Endothelial cell of umbilical vein (primary cell): ENCODE measurements around the gene CALD1. TPM values are rescaled to one million over a fixed set of nuclear protein-coding genes. Genes with fewer than 3 reads are reported as not detected.

Source experiments
- BruUV-seq: library from RNA; stranded (reverse); fragments of 400-500 nt; replicated peaks from 2 replicates; lab custom pipeline; 2021; lab: Mats Ljungman, UMichigan
- CTCF ChIA-PET: fragments of 300-600, 350-600 bp; sonication (Branson Sonifier 250); formaldehyde crosslinking; loops from one replicate; lab custom pipeline; 2021; ENCODE audit warnings: antibody characterized with exemption, inconsistent platforms; lab: Charles Lee
- POLR2A ChIA-PET: fragments of 300-600, 350-600 bp; sonication (Branson Sonifier 250); formaldehyde crosslinking; loops from one replicate; lab custom pipeline; 2021; ENCODE audit warnings: antibody characterized with exemption, inconsistent platforms; lab: Charles Lee
- DNase-seq: peaks from one replicate; pipeline ENCODE4 v3.0.0-alpha.2; 2011; ENCODE audit warnings: low read depth, low spot score
- FAIRE-seq: peaks from 2 replicates; lab custom pipeline; 2011; peaks lifted over from hg19 to GRCh38; lab: Jason Lieb, UNC
- H2AFZ ChIP-seq: 2 replicates; pipeline ENCODE4 v1.6.0; 2012; ENCODE audit warnings: low read depth, low read length, control low read depth, inconsistent platforms
- H3K27ac ChIP-seq: 2 replicates; pipeline ENCODE4 v1.5.1; 2011; ENCODE audit warnings: low read depth, mild to moderate bottlenecking, control low read depth, low read length, moderate library complexity; ENCODE audit not compliant: insufficient read depth
- H3K27me3 ChIP-seq, 2 experiments: 2 replicates each; pipeline versions ENCODE4 v1.6.0 to v1.6.1; 2011; ENCODE audit warnings: low read length in 2 of 2, mixed read lengths in 1 of 2; ENCODE audit not compliant: control insufficient read depth in 2 of 2, insufficient read depth in 2 of 2
- H3K36me3 ChIP-seq, 2 experiments: 2 replicates in 1 of 2; 3 replicates in 1 of 2; pipeline ENCODE4 v1.5.1; 2011; ENCODE audit warnings: low read length in 2 of 2, mild to moderate bottlenecking in 1 of 2, moderate library complexity in 1 of 2; ENCODE audit not compliant: control insufficient read depth in 2 of 2, insufficient read depth in 2 of 2; ENCODE audit errors: extremely low read depth in 1 of 2
- H3K4me1 ChIP-seq: 3 replicates; pipeline ENCODE4 v1.5.1; 2011; ENCODE audit warnings: mild to moderate bottlenecking, low read length; ENCODE audit not compliant: control insufficient read depth, insufficient read depth; ENCODE audit errors: extremely low read depth
- H3K4me2 ChIP-seq: 2 replicates; pipeline ENCODE4 v1.6.1; 2011; ENCODE audit warnings: low read length, control low read depth, mixed read lengths; ENCODE audit not compliant: insufficient read depth
- H3K4me3 ChIP-seq, 3 experiments: fragments of 200-600 bp in 1 of 3; sonication (generic), shearing (Covaris generic) in 1 of 3; replicated peaks in 1 of 3; 2 replicates each; pipeline ENCODE4 v1.5.1; 2011 to 2016; ENCODE audit warnings: control low read depth in 3 of 3, low read length in 3 of 3, mild to moderate bottlenecking in 2 of 3, inconsistent platforms in 1 of 3, low read depth in 1 of 3, moderate library complexity in 1 of 3; ENCODE audit not compliant: insufficient read depth in 1 of 3
- H3K79me2 ChIP-seq: 2 replicates; pipeline ENCODE4 v1.6.0; 2012; ENCODE audit warnings: low read length, inconsistent platforms; ENCODE audit not compliant: control insufficient read depth, insufficient read depth
- H3K9ac ChIP-seq: replicated peaks from 2 replicates; pipeline ENCODE3; 2011; ENCODE audit warnings: low read length, control low read depth; ENCODE audit not compliant: insufficient read depth; ENCODE audit errors: extremely low read depth
- H3K9me1 ChIP-seq: replicated peaks from 3 replicates; pipeline ENCODE4 v1.6.0; 2011; ENCODE audit warnings: mild to moderate bottlenecking, low read length; ENCODE audit not compliant: control insufficient read depth, insufficient read depth; ENCODE audit errors: extremely low read depth
- H3K9me3 ChIP-seq: replicated peaks from 2 replicates; pipeline ENCODE4 v1.5.1; 2012; ENCODE audit warnings: low read length, inconsistent platforms; ENCODE audit not compliant: control insufficient read depth, insufficient read depth
- H4K20me1 ChIP-seq: replicated peaks from 2 replicates; pipeline ENCODE3; 2011; ENCODE audit warnings: mild to moderate bottlenecking, low read length; ENCODE audit not compliant: control insufficient read depth, insufficient read depth; ENCODE audit errors: extremely low read depth
- EZH2 ChIP-seq: IDR thresholded peaks from 2 replicates; pipeline ENCODE4 v1.6.1; 2012; ENCODE audit warnings: borderline replicate concordance, low read depth, mild to moderate bottlenecking, moderate library complexity, low read length, inconsistent platforms; ENCODE audit not compliant: severe bottlenecking
- FOS ChIP-seq: IDR thresholded peaks from 2 replicates; pipeline ENCODE4 v1.6.1; 2011; ENCODE audit warnings: mild to moderate bottlenecking, low read length, moderate library complexity, borderline replicate concordance; ENCODE audit not compliant: insufficient read depth
- GATA2 ChIP-seq: IDR thresholded peaks from 2 replicates; pipeline ENCODE4 v1.7.0; 2011; ENCODE audit warnings: low read depth, mild to moderate bottlenecking, moderate library complexity, mixed read lengths, low read length; ENCODE audit not compliant: insufficient read length, insufficient read depth
- JUN ChIP-seq: IDR thresholded peaks from 2 replicates; pipeline ENCODE4 v1.6.1; 2011; ENCODE audit warnings: borderline replicate concordance, low read depth; ENCODE audit not compliant: insufficient read length, insufficient read depth
- MYC ChIP-seq: IDR thresholded peaks from one replicate; pipeline ENCODE4 v1.6.1; 2011; ENCODE audit warnings: mild to moderate bottlenecking, low read depth, low read length
- POLR2A ChIP-seq: IDR thresholded peaks from 2 replicates; pipeline ENCODE4 v1.6.1; 2012; ENCODE audit warnings: low read depth, mild to moderate bottlenecking, control low read depth, low read length
- POLR2AphosphoS5 ChIP-seq: IDR thresholded peaks from 2 replicates; pipeline ENCODE4 v1.6.1; 2012; ENCODE audit warnings: low read depth, mild to moderate bottlenecking, control low read depth, low read length, moderate library complexity; ENCODE audit not compliant: insufficient read depth
- dilution Hi-C: fragments of 300-500 bp; cut with MboI; formaldehyde crosslinking; loops from one replicate; pipeline ENCODE4 v1.15.0; 2019; ENCODE audit warnings: low sequenced_read_pairs; ENCODE audit not compliant: extremely low pct_ligation_motif_present
- intact Hi-C: fragments of 100-400 bp; cut with micrococcal nuclease; formaldehyde crosslinking; loops from one replicate; pipeline ENCODE4 v1.10.0; 2022
- polyA plus RNA-seq, 4 experiments: library from polyadenylated mRNA; depleted of rRNA in 3 of 4; stranded (reverse) in 3 of 4; unstranded in 1 of 4; fragments of >200 nt; gene quantifications; 2 replicates each; pipeline versions ENCODE4 v1.2.1 to v1.2.3, GENCODE V29; 2011 to 2012; ENCODE audit warnings: missing spikeins in 1 of 4
- total RNA-seq: library from RNA; stranded (reverse); gene quantifications from 2 replicates; pipeline ENCODE4 v1.2.3, GENCODE V29; 2021
- TF ChIP-seq, protein P1 (sequence below): IDR thresholded peaks from 2 replicates; pipeline ENCODE4 v1.6.1; 2011; ENCODE audit not compliant: insufficient read depth, insufficient read length
- TF ChIP-seq, protein P2 (sequence below), 2 donors: IDR thresholded peaks; 1 replicate in 1 of 2; 2 replicates in 1 of 2; pipeline ENCODE4 v1.5.1; 2011; ENCODE audit warnings: low read length in 2 of 2, mild to moderate bottlenecking in 2 of 2, moderate library complexity in 2 of 2, control low read depth in 1 of 2, inconsistent platforms in 1 of 2, low read depth in 1 of 2; ENCODE audit not compliant: insufficient read depth in 1 of 2; ENCODE audit errors: extremely low read depth in 1 of 2

Gene CALD1
- total and polyA plus RNA-seq, 2 donors (not counting 3 experiments of a cell fraction or from before 2014, with no cell fraction given) = 136 to 307 TPM

DNA sequence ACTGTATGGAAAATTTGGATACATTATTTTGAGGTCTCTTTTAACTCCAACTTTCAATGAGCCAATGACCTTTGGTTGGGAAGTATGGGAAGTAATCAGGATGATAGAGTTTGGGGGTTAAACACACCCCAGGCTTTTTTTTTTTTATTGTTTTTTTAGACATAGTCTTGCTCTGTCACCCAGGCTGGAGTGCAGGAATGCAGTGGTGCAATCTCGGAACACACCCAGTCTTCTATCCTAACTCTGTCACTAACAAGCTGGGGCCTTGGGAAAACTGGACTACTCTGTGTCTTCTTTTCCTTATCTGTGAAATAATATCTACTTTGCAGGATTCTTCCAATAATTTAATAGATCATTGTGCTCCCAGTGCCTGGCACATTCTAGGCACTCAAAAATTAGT lies 169.3 kb downstream of the CALD1 start:
- intact Hi-C loops = no loop called here
- Histone ChIP-seq H4K20me1 (no peaks in the 10 kb centered on the region), H3K27ac (no peak overlapping the region)

DNA sequence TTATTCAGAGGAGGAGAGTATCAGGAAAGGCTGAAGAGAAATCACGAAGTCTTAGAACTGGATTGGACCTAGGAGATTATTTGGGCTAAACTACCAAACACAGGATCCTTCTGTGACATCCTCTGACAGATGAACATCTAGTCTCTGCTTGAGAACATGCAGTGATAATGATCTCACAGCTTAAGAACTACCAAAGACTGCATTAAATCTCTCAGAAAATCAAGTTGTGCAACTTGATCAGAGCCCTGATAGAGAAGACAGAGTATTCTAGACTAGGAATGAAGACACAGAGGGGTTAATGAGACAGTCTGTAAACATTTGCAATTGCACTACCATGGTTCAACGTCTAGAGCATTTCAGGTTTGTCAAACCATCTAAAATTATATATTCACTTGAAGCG lies 169.7 kb downstream of the CALD1 start:
- no peaks in the 10 kb centered on the region for H3K79me2 ChIP-seq
- no peak overlapping the region for H2AFZ ChIP-seq
- H3K9me1 ChIP-seq = no peaks in the 10 kb centered on the region
- H3K4me3 ChIP-seq = no peak overlapping the region
- H3K36me3 ChIP-seq = peaks cover 33 to 42% of the 10 kb centered on the region in 2 experiments
- TF ChIP-seq, protein P1, sequence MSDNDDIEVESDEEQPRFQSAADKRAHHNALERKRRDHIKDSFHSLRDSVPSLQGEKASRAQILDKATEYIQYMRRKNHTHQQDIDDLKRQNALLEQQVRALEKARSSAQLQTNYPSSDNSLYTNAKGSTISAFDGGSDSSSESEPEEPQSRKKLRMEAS = no peak
- TF ChIP-seq POLR2AphosphoS5 (no peak), EZH2 (no peak), MYC (no peak), POLR2A (no peak), JUN (no peak), GATA2 (no peak), FOS (no peak)
- TF ChIP-seq, protein P2, sequence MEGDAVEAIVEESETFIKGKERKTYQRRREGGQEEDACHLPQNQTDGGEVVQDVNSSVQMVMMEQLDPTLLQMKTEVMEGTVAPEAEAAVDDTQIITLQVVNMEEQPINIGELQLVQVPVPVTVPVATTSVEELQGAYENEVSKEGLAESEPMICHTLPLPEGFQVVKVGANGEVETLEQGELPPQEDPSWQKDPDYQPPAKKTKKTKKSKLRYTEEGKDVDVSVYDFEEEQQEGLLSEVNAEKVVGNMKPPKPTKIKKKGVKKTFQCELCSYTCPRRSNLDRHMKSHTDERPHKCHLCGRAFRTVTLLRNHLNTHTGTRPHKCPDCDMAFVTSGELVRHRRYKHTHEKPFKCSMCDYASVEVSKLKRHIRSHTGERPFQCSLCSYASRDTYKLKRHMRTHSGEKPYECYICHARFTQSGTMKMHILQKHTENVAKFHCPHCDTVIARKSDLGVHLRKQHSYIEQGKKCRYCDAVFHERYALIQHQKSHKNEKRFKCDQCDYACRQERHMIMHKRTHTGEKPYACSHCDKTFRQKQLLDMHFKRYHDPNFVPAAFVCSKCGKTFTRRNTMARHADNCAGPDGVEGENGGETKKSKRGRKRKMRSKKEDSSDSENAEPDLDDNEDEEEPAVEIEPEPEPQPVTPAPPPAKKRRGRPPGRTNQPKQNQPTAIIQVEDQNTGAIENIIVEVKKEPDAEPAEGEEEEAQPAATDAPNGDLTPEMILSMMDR (IDR thresholded peaks at IDR 0.05; ENCODE audit: extremely low read depth in 1 of 2, insufficient read depth in 1 of 2, low read depth in 1 of 2, low read length in 2 of 2) = no peak
- BruUV-seq = no TSS peak
- ChIA-PET CTCF (interaction anchor here (1.5 to 1.6 kb wide), 2 partner anchors 225 to 259 kb away, joined by 4 read pairs; no protein-coding TSS in a partner anchor), POLR2A (no interaction called here)
- H3K4me2 ChIP-seq = no peak overlapping the region
- H4K20me1 ChIP-seq = no peaks in the 10 kb centered on the region
- intact Hi-C loops (no loop called here), dilution Hi-C loops (no loop called here)
- H3K4me1 ChIP-seq = no peaks in the 10 kb centered on the region
- H3K27me3 ChIP-seq = no peaks in the 10 kb centered on the region
- H3K9me3 ChIP-seq = no peaks in the 10 kb centered on the region
- FAIRE-seq = no peak
- H3K9ac ChIP-seq = no peak overlapping the region
- no peak for DNase-seq
- no peak overlapping the region for H3K27ac ChIP-seq

More for the DNA sequence above, 169.3 kb downstream of the CALD1 start:
- H3K9ac ChIP-seq = no peak overlapping the region
- H3K4me1 ChIP-seq = no peaks in the 10 kb centered on the region
- no peaks in the 10 kb centered on the region for H3K27me3 ChIP-seq
- H2AFZ ChIP-seq = no peak overlapping the region
- POLR2A ChIA-PET = no interaction called here
- peaks cover 33 to 40% of the 10 kb centered on the region in 2 experiments for H3K36me3 ChIP-seq
- dilution Hi-C loops = no loop called here
- FAIRE-seq (no peak), DNase-seq (no peak)
- CTCF ChIA-PET = interaction anchor here (1.6 kb wide), 1 partner anchor 224 kb away, joined by 4 read pairs; no protein-coding TSS in a partner anchor
- no peak overlapping the region for H3K4me3 ChIP-seq
- no peak overlapping the region for H3K4me2 ChIP-seq
- H3K9me3 ChIP-seq = no peaks in the 10 kb centered on the region
- no peaks in the 10 kb centered on the region for H3K79me2 ChIP-seq
- BruUV-seq = no TSS peak
- no peaks in the 10 kb centered on the region for H3K9me1 ChIP-seq
- TF ChIP-seq JUN = no peak
